Spleen (tissue), 7 donors: ENCODE data around the gene DAAM2.

Experiments
- POLR2A ChIP-seq, 3 donors: fragments of 450-650 bp; IDR thresholded peaks; one replicate each; pipeline ENCODE4 v1.5.1; 2017; ENCODE audit warnings: antibody characterized with exemption in 3 of 3, mild to moderate bottlenecking in 1 of 3
- POLR2AphosphoS5 ChIP-seq, 3 donors: sonication (generic); formaldehyde crosslinking; IDR thresholded peaks; one replicate each; pipeline ENCODE4 v1.5.1; 2017; ENCODE audit warnings: antibody characterized with exemption in 3 of 3
- TF ChIP-seq, protein P1 (sequence below), 11 experiments: fragments of 200-600 bp in 7 of 11; fragments of 450-650 bp in 4 of 11; sonication (generic) in 4 of 11; IDR thresholded peaks in 8 of 11; conservative IDR thresholded peaks in 3 of 11; 1 replicate in 7 of 11; 2 replicates in 4 of 11; pipeline versions ENCODE4 v1.4.0 to v1.8.0; 2016 to 2021; ENCODE audit warnings: antibody characterized with exemption in 11 of 11, inconsistent platforms in 4 of 11, mild to moderate bottlenecking in 1 of 11
- donor health status: DM: no; HTN: no; CAD: no; lungs with moderate emphysema.
- donor health status: DM: no; HTN: no; CAD: no.
- donor health status: DM: no; HTN: no; CAD: no.

DNA sequence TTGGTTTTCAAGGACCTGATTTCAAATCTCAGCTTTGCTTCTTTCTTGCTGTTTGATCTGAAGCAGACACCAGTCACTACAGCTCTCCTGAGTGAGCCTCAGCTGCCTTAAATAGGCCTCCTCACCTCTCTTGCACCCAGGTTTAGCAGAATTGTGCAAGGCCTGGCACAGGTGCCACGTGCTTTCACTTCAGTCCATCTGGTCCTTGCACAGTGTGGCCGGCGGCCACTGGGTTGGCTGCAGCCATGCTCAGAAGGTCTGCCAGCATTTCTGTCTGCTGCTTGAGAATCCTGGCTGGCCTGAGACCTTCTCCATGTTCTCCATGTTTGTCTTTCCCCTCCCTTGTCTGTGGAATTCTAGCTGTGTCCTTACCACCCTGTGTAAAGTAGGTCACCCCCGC, 14.5 kb upstream of the DAAM2 start:
- TF ChIP-seq, protein P1, sequence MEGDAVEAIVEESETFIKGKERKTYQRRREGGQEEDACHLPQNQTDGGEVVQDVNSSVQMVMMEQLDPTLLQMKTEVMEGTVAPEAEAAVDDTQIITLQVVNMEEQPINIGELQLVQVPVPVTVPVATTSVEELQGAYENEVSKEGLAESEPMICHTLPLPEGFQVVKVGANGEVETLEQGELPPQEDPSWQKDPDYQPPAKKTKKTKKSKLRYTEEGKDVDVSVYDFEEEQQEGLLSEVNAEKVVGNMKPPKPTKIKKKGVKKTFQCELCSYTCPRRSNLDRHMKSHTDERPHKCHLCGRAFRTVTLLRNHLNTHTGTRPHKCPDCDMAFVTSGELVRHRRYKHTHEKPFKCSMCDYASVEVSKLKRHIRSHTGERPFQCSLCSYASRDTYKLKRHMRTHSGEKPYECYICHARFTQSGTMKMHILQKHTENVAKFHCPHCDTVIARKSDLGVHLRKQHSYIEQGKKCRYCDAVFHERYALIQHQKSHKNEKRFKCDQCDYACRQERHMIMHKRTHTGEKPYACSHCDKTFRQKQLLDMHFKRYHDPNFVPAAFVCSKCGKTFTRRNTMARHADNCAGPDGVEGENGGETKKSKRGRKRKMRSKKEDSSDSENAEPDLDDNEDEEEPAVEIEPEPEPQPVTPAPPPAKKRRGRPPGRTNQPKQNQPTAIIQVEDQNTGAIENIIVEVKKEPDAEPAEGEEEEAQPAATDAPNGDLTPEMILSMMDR (IDR thresholded peaks at IDR 0.05 in 8 of 11, conservative IDR thresholded peaks at IDR 0.05 in 3 of 11) = no peak
- TF ChIP-seq POLR2A (IDR thresholded peaks at IDR 0.05) (no peak), POLR2AphosphoS5 (IDR thresholded peaks at IDR 0.05) (no peak)
